Neuronal stem cell (in vitro differentiated cells): Measurements from ENCODE around the gene PRRX1.

Source experiments
- DNase-seq: peaks from one replicate; pipeline ENCODE4 v3.0.0-alpha.2; 2013; ENCODE audit warnings: low spot score
- H2AFZ ChIP-seq: one replicate; pipeline ENCODE4 v1.6.1; 2013; ENCODE audit warnings: mild to moderate bottlenecking, low read length, inconsistent platforms
- H2AK5ac ChIP-seq: 2 replicates; pipeline ENCODE4 v1.6.1; 2013; ENCODE audit warnings: low read depth, mild to moderate bottlenecking, inconsistent platforms, low read length, moderate library complexity, mixed read lengths
- H2BK120ac ChIP-seq: 2 replicates; pipeline ENCODE4 v1.6.1; 2013; ENCODE audit warnings: low read depth, mild to moderate bottlenecking, inconsistent platforms, low read length, moderate library complexity, mixed read lengths
- H2BK12ac ChIP-seq: one replicate; pipeline ENCODE4 v1.6.1; 2013; ENCODE audit warnings: low read length, inconsistent platforms
- H2BK15ac ChIP-seq: 2 replicates; pipeline ENCODE4 v1.6.1; 2013; ENCODE audit warnings: mild to moderate bottlenecking, low read length, inconsistent platforms, mixed read lengths
- H2BK5ac ChIP-seq: one replicate; pipeline ENCODE4 v1.6.1; 2013; ENCODE audit warnings: inconsistent platforms, mild to moderate bottlenecking, low read length, moderate library complexity
- H3K14ac ChIP-seq: one replicate; pipeline ENCODE4 v1.6.1; 2013; ENCODE audit warnings: low read length, inconsistent platforms
- H3K18ac ChIP-seq: 2 replicates; pipeline ENCODE4 v1.6.1; 2013; ENCODE audit warnings: low read length, inconsistent platforms
- H3K23ac ChIP-seq: 2 replicates; pipeline ENCODE4 v1.6.1; 2013; ENCODE audit warnings: low read depth, mild to moderate bottlenecking, mixed read lengths, low read length, inconsistent platforms; ENCODE audit not compliant: poor library complexity
- H3K27ac ChIP-seq: replicated peaks from 3 replicates; pipeline ENCODE4 v1.5.1; 2013; ENCODE audit warnings: low read length, inconsistent platforms
- H3K27me3 ChIP-seq, 3 experiments: 2 replicates each; pipeline ENCODE4 v1.6.1; 2013; ENCODE audit warnings: low read length in 3 of 3, mild to moderate bottlenecking in 2 of 3, inconsistent platforms in 1 of 3, low read depth in 1 of 3, mixed read lengths in 1 of 3, moderate library complexity in 1 of 3; ENCODE audit not compliant: control insufficient read depth in 3 of 3, insufficient read depth in 3 of 3
- H3K36me3 ChIP-seq, 2 donors: replicated peaks in 1 of 2; 2 replicates each; pipeline ENCODE4 v1.6.1; 2013; ENCODE audit warnings: low read length in 2 of 2; ENCODE audit not compliant: control insufficient read depth in 2 of 2, insufficient read depth in 2 of 2
- H3K4ac ChIP-seq: 2 replicates; pipeline ENCODE4 v1.6.1; 2013; ENCODE audit warnings: inconsistent platforms, mild to moderate bottlenecking, low read length, moderate library complexity
- H3K4me1 ChIP-seq, 2 donors: 1 replicate in 1 of 2; 2 replicates in 1 of 2; pipeline ENCODE4 v1.6.1; 2013; ENCODE audit warnings: low read length in 2 of 2, low read depth in 1 of 2; ENCODE audit not compliant: control insufficient read depth in 2 of 2, insufficient read depth in 1 of 2
- H3K4me2 ChIP-seq: one replicate; pipeline ENCODE4 v1.6.1; 2013; ENCODE audit warnings: mild to moderate bottlenecking, low read length, inconsistent platforms; ENCODE audit not compliant: insufficient read depth, poor library complexity, severe bottlenecking
- H3K4me3 ChIP-seq, 2 donors: 2 replicates each; pipeline ENCODE4 v1.5.1; 2013; ENCODE audit warnings: low read length in 2 of 2, mild to moderate bottlenecking in 2 of 2, inconsistent platforms in 1 of 2, moderate library complexity in 1 of 2
- H3K79me1 ChIP-seq: one replicate; pipeline ENCODE4 v1.6.1; 2013; ENCODE audit warnings: low read depth, mild to moderate bottlenecking, inconsistent platforms, low read length, moderate library complexity
- H3K9ac ChIP-seq: one replicate; pipeline ENCODE4 v1.6.1; 2013; ENCODE audit warnings: mild to moderate bottlenecking, low read depth, low read length, inconsistent platforms; ENCODE audit not compliant: poor library complexity
- H3K9me3 ChIP-seq, 2 donors: replicated peaks in 1 of 2; 2 replicates each; pipeline versions ENCODE3 to v1.6.1; 2013; ENCODE audit warnings: low read length in 2 of 2, mild to moderate bottlenecking in 2 of 2, inconsistent platforms in 1 of 2, low read depth in 1 of 2, mixed read lengths in 1 of 2, moderate library complexity in 1 of 2; ENCODE audit not compliant: control insufficient read depth in 2 of 2, insufficient read depth in 1 of 2
- H4K8ac ChIP-seq: one replicate; pipeline ENCODE4 v1.6.1; 2013; ENCODE audit warnings: low read depth, mild to moderate bottlenecking, inconsistent platforms, low read length, moderate library complexity
- H4K91ac ChIP-seq: one replicate; pipeline ENCODE4 v1.6.1; 2013; ENCODE audit warnings: low read length, low read depth, mild to moderate bottlenecking, inconsistent platforms; ENCODE audit not compliant: poor library complexity
- WGBS, 2 donors: extraction: QIAGEN DNeasy Blood & Tissue Kit; methylation state at CpG; one replicate each; pipeline ENCODE4 v1.1.7; 2013; ENCODE audit warnings: missing lambda C conversion rate in 2 of 2, mixed read lengths in 1 of 2; ENCODE audit not compliant: insufficient read length in 2 of 2, insufficient replicate concordance in 1 of 2; ENCODE audit errors: extremely low coverage in 2 of 2; 5-methylcytosine and 5-hydroxymethylcytosine counted together

The PRRX1 gene

GRCh38 chr1:170686291-170686690, 22.4 kb downstream of the PRRX1 start:
- H3K23ac ChIP-seq = no peak overlapping the region

DNA sequence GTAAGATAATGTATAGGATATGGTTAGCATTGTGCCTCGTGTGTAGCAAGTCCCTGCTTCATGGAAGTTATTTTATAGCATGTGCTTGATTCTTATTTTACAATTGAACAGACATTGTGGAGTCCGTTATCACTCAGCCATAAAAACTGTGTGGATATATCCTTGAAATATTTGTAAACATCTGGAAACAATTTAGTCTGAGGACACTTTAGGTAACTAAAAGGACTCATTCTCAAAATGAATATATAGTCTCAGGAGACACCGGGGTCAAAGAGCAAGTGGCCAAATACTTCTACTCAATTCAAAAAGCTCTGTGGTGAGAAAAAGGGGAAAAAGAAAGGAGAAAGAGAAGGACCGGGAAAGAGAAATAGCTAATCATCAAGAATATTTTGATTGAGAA, 23.7 kb downstream of the PRRX1 start:
- Histone ChIP-seq H2AK5ac (no peak overlapping the region), H3K4me1 (peaks cover 2 to 24% of the 10 kb centered on the region in 2 donors), H4K91ac (no peak overlapping the region), H3K4me3 (no peak overlapping the region), H2BK15ac (no peak overlapping the region), H3K9me3 (no peaks in the 10 kb centered on the region), H2BK120ac (no peak overlapping the region), H3K4me2 (no peak overlapping the region), H3K79me1 (no peaks in the 10 kb centered on the region), H4K8ac (no peak overlapping the region), H3K27ac (no peak overlapping the region), H3K14ac (no peak overlapping the region), H2BK5ac (no peak overlapping the region), H3K4ac (no peak overlapping the region), H3K18ac (no peak overlapping the region), H2AFZ (no peak overlapping the region), H3K23ac (no peak overlapping the region), H2BK12ac (no peak overlapping the region), H3K36me3 (no peaks in the 10 kb centered on the region), H3K27me3 (no peaks in the 10 kb centered on the region), H3K9ac (no peak overlapping the region)
- DNase-seq = no peak
- no CpG with 5 or more reads among the region's 4 CpGs for WGBS, 2 donors

More at GRCh38 chr1:170686291-170686690, 22.4 kb downstream of the PRRX1 start:
- H3K4me1 ChIP-seq = peaks cover 2 to 24% of the 10 kb centered on the region in 2 donors
- H3K4me3 ChIP-seq = no peak overlapping the region
- peak overlapping the region; percentile 56 for H2AFZ ChIP-seq
- WGBS, 2 donors = no CpG with 5 or more reads among the region's 8 CpGs
- H4K91ac ChIP-seq = no peak overlapping the region
- H3K4ac ChIP-seq = no peak overlapping the region
- no peak overlapping the region for H2BK120ac ChIP-seq
- no peaks in the 10 kb centered on the region for H3K79me1 ChIP-seq
- no peak overlapping the region for H2BK15ac ChIP-seq
- H3K4me2 ChIP-seq = no peak overlapping the region
- H3K27me3 ChIP-seq = no peaks in the 10 kb centered on the region
- no peak overlapping the region for H4K8ac ChIP-seq
- no peak overlapping the region for H3K18ac ChIP-seq
- H3K36me3 ChIP-seq = no peaks in the 10 kb centered on the region
- H2BK12ac ChIP-seq = no peak overlapping the region
- H2AK5ac ChIP-seq = no peak overlapping the region
- H2BK5ac ChIP-seq = no peak overlapping the region
- no peak overlapping the region for H3K9ac ChIP-seq
- no peak overlapping the region for H3K27ac ChIP-seq
- no peaks in the 10 kb centered on the region for H3K9me3 ChIP-seq
- DNase-seq = no peak
- H3K14ac ChIP-seq = no peak overlapping the region

DNA sequence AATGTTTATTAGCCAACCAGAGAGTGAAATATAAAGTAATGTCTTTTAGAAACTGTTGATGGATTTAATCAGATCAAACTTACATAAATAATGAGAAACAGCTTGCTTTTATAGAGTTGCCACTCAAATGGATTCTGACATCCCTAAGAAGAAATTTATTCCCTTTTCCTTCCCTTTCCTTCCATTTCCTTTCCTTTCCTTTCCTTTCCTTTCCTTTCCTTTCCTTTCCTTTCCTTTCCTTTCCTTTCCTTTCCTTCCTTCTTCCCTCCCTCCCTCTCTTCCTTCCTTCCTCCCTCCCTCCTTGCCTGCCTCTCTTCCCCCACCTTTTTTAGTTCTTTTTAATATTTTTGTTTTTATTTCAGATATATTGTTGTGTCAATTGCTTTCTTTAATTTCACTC, 27.3 kb downstream of the PRRX1 start:
- Histone ChIP-seq H3K14ac (no peak overlapping the region), H4K91ac (no peak overlapping the region), H3K4ac (no peak overlapping the region), H3K4me3 (no peak overlapping the region), H3K18ac (no peak overlapping the region), H3K27ac (no peak overlapping the region), H2AK5ac (no peak overlapping the region), H3K4me2 (no peak overlapping the region), H2BK120ac (no peak overlapping the region), H3K9me3 (no peaks in the 10 kb centered on the region), H3K79me1 (no peaks in the 10 kb centered on the region), H3K9ac (no peak overlapping the region), H4K8ac (no peak overlapping the region), H2BK12ac (no peak overlapping the region), H3K4me1 (peaks cover 2 to 18% of the 10 kb centered on the region in 2 donors), H3K36me3 (no peaks in the 10 kb centered on the region), H2BK15ac (no peak overlapping the region), H2BK5ac (no peak overlapping the region), H3K23ac (no peak overlapping the region), H3K27me3 (no peaks in the 10 kb centered on the region), H2AFZ (no peak overlapping the region)
- DNase-seq = no peak

DNA sequence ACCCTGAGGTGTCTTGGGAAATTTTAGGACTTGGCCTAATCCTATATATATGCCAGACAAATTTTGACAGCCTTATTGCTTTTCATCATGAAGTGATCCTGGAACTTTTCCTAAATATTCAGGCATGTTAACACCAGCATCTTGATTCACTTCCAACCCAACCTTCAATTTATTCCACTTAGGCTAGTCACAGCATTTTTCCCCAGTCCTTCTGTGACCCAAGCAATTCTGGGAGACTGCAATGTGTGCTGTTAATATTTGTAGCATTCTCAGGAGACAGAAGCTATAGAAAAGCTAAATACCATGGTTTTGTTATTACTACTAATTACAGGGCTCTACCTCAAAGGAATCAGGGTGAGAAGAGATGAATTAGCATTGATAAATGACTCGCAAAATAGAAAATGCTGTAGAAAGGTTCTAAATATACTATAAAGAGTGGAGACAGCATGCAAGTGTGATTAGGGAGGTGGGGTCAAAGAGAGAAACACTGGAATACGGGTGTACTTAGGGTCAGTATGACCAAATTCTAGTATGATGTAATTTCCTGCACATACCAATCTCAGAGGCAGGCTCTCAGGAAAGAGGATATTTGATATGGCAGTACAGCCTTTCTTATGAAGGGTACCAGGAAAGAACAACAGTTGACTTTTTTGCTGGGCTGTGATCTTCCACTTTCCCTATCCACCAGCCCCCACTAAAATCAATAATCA, 29.1 kb downstream of the PRRX1 start:
- WGBS, 2 donors = no CpG with 5 or more reads among the region's 2 CpGs
- Histone ChIP-seq H3K9ac (no peak overlapping the region), H3K4ac (no peak overlapping the region), H4K8ac (no peak overlapping the region), H2BK120ac (no peak overlapping the region), H2AK5ac (no peak overlapping the region), H3K79me1 (no peaks in the 10 kb centered on the region), H3K23ac (no peak overlapping the region), H2AFZ (no peak overlapping the region), H2BK5ac (no peak overlapping the region), H4K91ac (no peak overlapping the region), H3K4me2 (no peak overlapping the region), H3K4me1 (peaks cover 0 to 4% of the 10 kb centered on the region in 2 donors), H3K27me3 (no peaks in the 10 kb centered on the region), H3K14ac (no peak overlapping the region), H3K18ac (no peak overlapping the region), H3K27ac (no peak overlapping the region), H3K36me3 (no peaks in the 10 kb centered on the region), H3K4me3 (no peak overlapping the region), H2BK12ac (no peak overlapping the region), H3K9me3 (no peaks in the 10 kb centered on the region), H2BK15ac (no peak overlapping the region)
- no peak for DNase-seq
